HepG2 (cell line): ENCODE data around the gene STK11. TPM values are rescaled to one million over a fixed set of nuclear protein-coding genes. Genes with fewer than 3 reads are reported as not detected.

Source experiments
- AGO2 ChIP-seq: fragments of 200-400 bp; formaldehyde crosslinking; optimal IDR thresholded peaks from 2 replicates; pipeline ENCODE3; 2017; ENCODE audit warnings: mild to moderate bottlenecking, low read depth, low read length, moderate library complexity
- AHR ChIP-seq: IDR thresholded peaks from 2 replicates; pipeline ENCODE4 v1.6.1; 2018; ENCODE audit warnings: missing genetic modification reagents, missing compliant biosample characterization
- BHLHE40 ChIP-seq: IDR thresholded peaks from 2 replicates; pipeline ENCODE4 v1.6.1; 2011; ENCODE audit warnings: low read length, improper control_type of control experiment
- CENPX ChIP-seq: sonication (generic); formaldehyde crosslinking; IDR thresholded peaks from 2 replicates; pipeline ENCODE4 v1.9.0; 2021; ENCODE audit warnings: mild to moderate bottlenecking, missing genetic modification reagents, moderate library complexity
- FOXO1 ChIP-seq: sonication (generic); formaldehyde crosslinking; IDR thresholded peaks from 2 replicates; pipeline ENCODE4 v1.4.0; 2020; ENCODE audit warnings: missing genetic modification reagents
- GLI4 ChIP-seq: sonication (generic); formaldehyde crosslinking; IDR thresholded peaks from 2 replicates; pipeline ENCODE4 v1.5.1; 2020; ENCODE audit warnings: missing genetic modification reagents, mild to moderate bottlenecking, moderate library complexity, borderline replicate concordance
- HNF4G ChIP-seq, 2 experiments: sonication (generic) in 1 of 2; formaldehyde crosslinking in 1 of 2; IDR thresholded peaks; 2 replicates each; pipeline versions ENCODE4 v1.4.0 to v1.6.1; 2011 to 2020; ENCODE audit warnings: borderline replicate concordance in 2 of 2, low read depth in 2 of 2, mild to moderate bottlenecking in 2 of 2, low read length in 1 of 2, missing genetic modification reagents in 1 of 2, moderate library complexity in 1 of 2
- HNRNPH1 ChIP-seq: fragments of 200-400 bp; formaldehyde crosslinking; optimal IDR thresholded peaks from 2 replicates; pipeline ENCODE3; 2017; ENCODE audit warnings: mild to moderate bottlenecking, low read depth, low read length
- HOXA5 ChIP-seq: sonication (generic); formaldehyde crosslinking; IDR thresholded peaks from 2 replicates; pipeline ENCODE4 v1.4.0; 2020; ENCODE audit warnings: missing genetic modification reagents
- HOXD1 ChIP-seq: sonication (generic); formaldehyde crosslinking; IDR thresholded peaks from 2 replicates; pipeline ENCODE4 v1.5.0; 2020; ENCODE audit warnings: missing genetic modification reagents
- MED1 ChIP-seq: sonication (generic); formaldehyde crosslinking; IDR thresholded peaks from 2 replicates; pipeline ENCODE4 v1.4.0; 2020; ENCODE audit warnings: missing genetic modification reagents
- NR1H2 ChIP-seq: sonication (generic); formaldehyde crosslinking; IDR thresholded peaks from 2 replicates; pipeline ENCODE4 v1.8.1; 2022; ENCODE audit warnings: low read depth, missing genetic modification reagents, borderline replicate concordance
- RBM39 ChIP-seq: fragments of 200-400 bp; formaldehyde crosslinking; IDR thresholded peaks from one replicate; pipeline ENCODE4 v1.6.1; 2018; ENCODE audit warnings: antibody characterized with exemption, mild to moderate bottlenecking, low read depth, low read length; ENCODE audit not compliant: poor library complexity, severe bottlenecking
- RXRB ChIP-seq: IDR thresholded peaks from 2 replicates; pipeline ENCODE4 v1.6.1; 2016; ENCODE audit warnings: borderline replicate concordance, missing genetic modification reagents, missing compliant biosample characterization
- ZFP36 ChIP-seq: fragments of 150-350 bp; IDR thresholded peaks from 2 replicates; pipeline ENCODE4 v1.6.1; 2018; ENCODE audit warnings: borderline replicate concordance, low read length, low read depth; ENCODE audit not compliant: partially characterized antibody
- ZFY ChIP-seq: sonication (generic); formaldehyde crosslinking; IDR thresholded peaks from 2 replicates; pipeline ENCODE4 v1.4.0; 2020; ENCODE audit warnings: missing genetic modification reagents
- ZKSCAN1 ChIP-seq: fragments of 150-350 bp; IDR thresholded peaks from 2 replicates; pipeline ENCODE4 v1.6.1; 2014; ENCODE audit warnings: low read length
- ZNF136 ChIP-seq: sonication (generic); formaldehyde crosslinking; IDR thresholded peaks from 2 replicates; pipeline ENCODE4 v1.8.1; 2022; ENCODE audit warnings: low read depth, mild to moderate bottlenecking, moderate library complexity, missing genetic modification reagents
- ZNF205 ChIP-seq: IDR thresholded peaks from 2 replicates; pipeline ENCODE4 v1.6.1; 2018; ENCODE audit warnings: missing biosample characterization, missing genetic modification reagents
- ZNF335 ChIP-seq: sonication (generic); formaldehyde crosslinking; IDR thresholded peaks from 2 replicates; pipeline ENCODE4 v1.4.0; 2020; ENCODE audit warnings: missing genetic modification reagents
- ZNF337 ChIP-seq: sonication (generic); formaldehyde crosslinking; IDR thresholded peaks from 2 replicates; pipeline ENCODE4 v1.5.1; 2020; ENCODE audit warnings: missing genetic modification reagents, low read depth, mild to moderate bottlenecking, borderline replicate concordance
- ZNF577 ChIP-seq: sonication (generic); formaldehyde crosslinking; IDR thresholded peaks from 2 replicates; pipeline ENCODE4 v1.4.0; 2020; ENCODE audit warnings: mild to moderate bottlenecking, low read depth, missing genetic modification reagents, borderline replicate concordance
- ZNF652 ChIP-seq: IDR thresholded peaks from 2 replicates; pipeline ENCODE4 v1.6.1; 2016; ENCODE audit warnings: low read depth, borderline replicate concordance
- ZNF883 ChIP-seq: sonication (generic); formaldehyde crosslinking; IDR thresholded peaks from 2 replicates; pipeline ENCODE4 v1.5.1; 2020; ENCODE audit warnings: mild to moderate bottlenecking, missing genetic modification reagents; ENCODE audit errors: not compliant biosample characterization
- polyA plus RNA-seq, 8 experiments: library from polyadenylated mRNA; depleted of rRNA in 3 of 8; stranded (reverse) in 7 of 8; unstranded in 1 of 8; fragments of >200 nt; fragmentation: Illumina TruSeq in 4 of 8; extraction: Trizol in 4 of 8; gene quantifications; 2 replicates each; pipeline versions ENCODE4 v1.2.1 to v1.2.3, GENCODE V29; 2011 to 2016; ENCODE audit warnings: low read depth in 4 of 8, missing spikeins in 1 of 8, mixed read lengths in 1 of 8; ENCODE audit not compliant: insufficient read depth in 1 of 8
- total RNA-seq, 5 experiments: library from RNA; depleted of rRNA; stranded (reverse); fragments of >200 nt; fragmentation: Illumina TruSeq; extraction: Trizol; gene quantifications; 2 replicates each; pipeline ENCODE4 v1.2.3, GENCODE V29; 2016; ENCODE audit warnings: low read depth in 1 of 5
- TF ChIP-seq, protein P1 (sequence below): sonication (generic); formaldehyde crosslinking; IDR thresholded peaks from 2 replicates; pipeline ENCODE4 v1.5.1; 2020; ENCODE audit warnings: missing genetic modification reagents, mild to moderate bottlenecking, borderline replicate concordance
- TF ChIP-seq, protein P2 (sequence below): IDR thresholded peaks from 2 replicates; pipeline ENCODE4 v1.6.1; 2016; ENCODE audit warnings: missing compliant biosample characterization, missing genetic modification reagents, borderline replicate concordance
- TF ChIP-seq, protein P3 (sequence below): sonication (generic); formaldehyde crosslinking; IDR thresholded peaks from 2 replicates; pipeline ENCODE4 v1.5.1; 2020; ENCODE audit warnings: mild to moderate bottlenecking, moderate library complexity, missing genetic modification reagents

STK11 gene
- total and polyA plus RNA-seq, 2 of the 13 experiments (the other 11 are each of a cell fraction or from before 2014, with no cell fraction given): 27.5 to 43.6 TPM

DNA sequence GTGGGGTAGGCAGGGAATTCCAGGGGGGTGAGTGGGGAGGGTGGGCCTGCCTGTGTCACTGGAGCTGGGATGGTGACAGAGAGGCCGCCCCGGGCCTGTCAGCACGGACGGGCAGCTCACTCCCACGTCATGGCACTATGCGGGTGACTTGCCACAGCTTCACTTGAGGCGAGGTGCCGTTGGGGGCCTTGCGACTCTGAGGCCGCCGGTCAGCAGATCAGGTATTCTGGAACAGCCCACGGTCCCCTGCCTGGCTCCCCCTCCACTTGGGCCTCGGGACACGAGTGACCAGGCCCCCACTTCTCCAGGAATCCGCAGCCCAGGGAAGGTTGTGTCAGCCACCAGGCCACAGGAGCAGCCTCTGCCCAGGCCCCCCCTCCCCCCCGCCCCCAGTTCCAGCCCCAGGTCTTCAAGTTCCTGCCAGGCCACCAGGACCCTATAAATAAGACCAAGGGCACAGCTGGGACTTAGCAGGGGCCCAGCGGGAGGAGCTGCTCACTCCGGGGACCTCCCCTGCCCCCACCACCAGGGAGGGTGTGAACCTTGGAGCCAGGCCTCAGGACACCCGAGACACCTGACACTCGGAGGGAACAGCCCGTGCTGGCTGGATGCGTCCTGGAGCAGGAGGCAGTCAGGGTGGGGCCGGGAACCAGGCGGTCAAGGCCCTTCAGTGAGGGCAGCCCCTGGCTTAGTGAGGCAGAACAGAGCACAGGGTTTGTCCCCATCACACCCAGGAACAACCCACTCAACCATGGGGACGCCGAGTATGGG is 40.1 kb downstream of the STK11 start (continued):
- TF ChIP-seq, protein P1, sequence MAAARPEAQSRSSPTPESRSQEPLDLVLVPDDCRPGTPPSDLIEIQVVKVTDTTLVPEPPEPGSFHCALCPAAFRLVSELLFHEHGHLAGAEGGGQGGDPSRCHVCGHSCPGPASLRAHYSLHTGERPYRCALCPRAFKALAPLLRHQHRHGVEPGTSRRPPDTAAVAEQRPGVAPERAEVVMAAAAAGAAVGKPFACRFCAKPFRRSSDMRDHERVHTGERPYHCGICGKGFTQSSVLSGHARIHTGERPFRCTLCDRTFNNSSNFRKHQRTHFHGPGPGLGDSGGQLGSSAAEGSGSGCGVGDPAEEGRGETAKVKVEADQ (CRISPR knock-in tag): peak; percentile 32; the same call in 1 of the 2 replicates
- TF ChIP-seq GLI4 (CRISPR knock-in tag): no peak
- no peak for TF ChIP-seq HNRNPH1
- TF ChIP-seq ZNF335 (CRISPR knock-in tag): no peak
- TF ChIP-seq ZNF136 (CRISPR knock-in tag): no peak
- no peak for TF ChIP-seq ZFP36
- TF ChIP-seq ZNF205: no peak
- no peak for TF ChIP-seq FOXO1 (CRISPR knock-in tag)
- TF ChIP-seq HOXA5 (CRISPR knock-in tag): no peak
- TF ChIP-seq AHR (CRISPR knock-in tag): no peak
- TF ChIP-seq NR1H2 (CRISPR knock-in tag): no peak
- TF ChIP-seq HOXD1 (CRISPR knock-in tag): 0 out of 2 replicates have a peak, but pooled peaks have one; percentile 4
- TF ChIP-seq ZKSCAN1: no peak
- TF ChIP-seq ZNF883 (CRISPR knock-in tag): no peak
- TF ChIP-seq, protein P2, sequence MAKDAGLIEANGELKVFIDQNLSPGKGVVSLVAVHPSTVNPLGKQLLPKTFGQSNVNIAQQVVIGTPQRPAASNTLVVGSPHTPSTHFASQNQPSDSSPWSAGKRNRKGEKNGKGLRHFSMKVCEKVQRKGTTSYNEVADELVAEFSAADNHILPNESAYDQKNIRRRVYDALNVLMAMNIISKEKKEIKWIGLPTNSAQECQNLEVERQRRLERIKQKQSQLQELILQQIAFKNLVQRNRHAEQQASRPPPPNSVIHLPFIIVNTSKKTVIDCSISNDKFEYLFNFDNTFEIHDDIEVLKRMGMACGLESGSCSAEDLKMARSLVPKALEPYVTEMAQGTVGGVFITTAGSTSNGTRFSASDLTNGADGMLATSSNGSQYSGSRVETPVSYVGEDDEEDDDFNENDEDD (CRISPR knock-in tag): peak; percentile 64; the same call in 1 of the 2 replicates
- TF ChIP-seq RBM39: no peak
- TF ChIP-seq ZNF652: 0 out of 2 replicates have a peak, but pooled peaks have one; percentile 26
- TF ChIP-seq RXRB (CRISPR knock-in tag): peak; percentile 87
- peak; percentile 54; the same call in 1 of the 2 replicates for TF ChIP-seq HNF4G (IDR thresholded peaks at IDR 0.05; ENCODE audit: borderline replicate concordance, low read depth, low read length)
- 0 out of 2 replicates have a peak, but pooled peaks have one; percentile 6 for TF ChIP-seq HNF4G (CRISPR knock-in tag; IDR thresholded peaks at IDR 0.05; ENCODE audit: borderline replicate concordance, low read depth)
- TF ChIP-seq ZNF337: no peak
- peak; percentile 82 for TF ChIP-seq AGO2
- TF ChIP-seq, protein P3, sequence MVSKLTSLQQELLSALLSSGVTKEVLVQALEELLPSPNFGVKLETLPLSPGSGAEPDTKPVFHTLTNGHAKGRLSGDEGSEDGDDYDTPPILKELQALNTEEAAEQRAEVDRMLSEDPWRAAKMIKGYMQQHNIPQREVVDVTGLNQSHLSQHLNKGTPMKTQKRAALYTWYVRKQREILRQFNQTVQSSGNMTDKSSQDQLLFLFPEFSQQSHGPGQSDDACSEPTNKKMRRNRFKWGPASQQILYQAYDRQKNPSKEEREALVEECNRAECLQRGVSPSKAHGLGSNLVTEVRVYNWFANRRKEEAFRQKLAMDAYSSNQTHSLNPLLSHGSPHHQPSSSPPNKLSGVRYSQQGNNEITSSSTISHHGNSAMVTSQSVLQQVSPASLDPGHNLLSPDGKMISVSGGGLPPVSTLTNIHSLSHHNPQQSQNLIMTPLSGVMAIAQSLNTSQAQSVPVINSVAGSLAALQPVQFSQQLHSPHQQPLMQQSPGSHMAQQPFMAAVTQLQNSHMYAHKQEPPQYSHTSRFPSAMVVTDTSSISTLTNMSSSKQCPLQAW (CRISPR knock-in tag): no peak
- no peak for TF ChIP-seq CENPX (CRISPR knock-in tag)
- TF ChIP-seq BHLHE40: no peak
- TF ChIP-seq ZFY (CRISPR knock-in tag): 0 out of 2 replicates have a peak, but pooled peaks have one; percentile 7
- no peak for TF ChIP-seq ZNF577 (CRISPR knock-in tag)
- peak; percentile 70; the same call in 1 of the 2 replicates for TF ChIP-seq MED1 (CRISPR knock-in tag)
